Central memory CD8-positive, alpha-beta T cell (primary cell): Measurements from ENCODE around the gene MYH7.
"Not testable (repeated sequence)": the region's sequence is repeated elsewhere in the genome, so short reads cannot be mapped to it uniquely, and the experiment has no call there.

Experiments
- ATAC-seq: fragments of 150-1000 bp; cut with Tn5 transposase; replicated peaks from 2 replicates; pipeline ENCODE4 v1.10.0; 2022; ENCODE audit warnings: mild to moderate bottlenecking, moderate FRiP score, moderate number of reproducible peaks; ENCODE audit not compliant: poor library complexity, severe bottlenecking; ENCODE audit errors: extremely low read depth
- DNase-seq, 2 donors: peaks; one replicate each; pipeline ENCODE4 v3.0.0; 2021; ENCODE audit warnings: low spot score in 2 of 2
- H3K27ac Mint-ChIP-seq: one replicate; pipeline ENCODE4 v1.8.0; 2022; ENCODE audit warnings: low read depth, mild to moderate bottlenecking, moderate library complexity, mixed read lengths
- H3K27me3 Mint-ChIP-seq: one replicate; pipeline ENCODE4 v1.8.0; 2022; ENCODE audit warnings: mixed read lengths
- H3K36me3 Mint-ChIP-seq: one replicate; pipeline ENCODE4 v1.8.0; 2022; ENCODE audit warnings: mild to moderate bottlenecking, moderate library complexity, mixed read lengths; ENCODE audit not compliant: insufficient read depth
- H3K4me1 Mint-ChIP-seq: one replicate; pipeline ENCODE4 v1.8.0; 2022; ENCODE audit warnings: mixed read lengths
- H3K4me3 Mint-ChIP-seq: one replicate; pipeline ENCODE4 v1.8.0; 2022; ENCODE audit warnings: mild to moderate bottlenecking, moderate library complexity, mixed read lengths
- H3K9me3 Mint-ChIP-seq: one replicate; pipeline ENCODE4 v1.8.0; 2022; ENCODE audit warnings: mixed read lengths

MYH7 gene

DNA sequence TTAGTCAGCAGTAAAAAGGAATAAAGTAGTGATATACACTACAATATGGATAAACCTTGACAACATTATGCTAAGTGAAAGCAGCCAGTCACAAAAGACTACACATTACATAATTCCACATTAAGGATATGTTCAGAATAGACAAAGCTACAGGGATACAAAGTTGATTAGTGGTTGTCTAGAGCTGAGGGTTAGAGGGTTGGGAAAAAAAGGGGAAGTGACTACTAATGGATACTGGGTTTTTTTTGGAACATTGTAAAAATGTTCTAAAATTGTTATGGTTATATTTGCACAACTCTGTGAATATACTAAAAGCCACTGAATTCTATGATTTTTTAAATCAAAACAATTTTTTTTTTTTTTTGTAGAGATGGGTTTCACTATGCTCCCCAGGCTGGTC lies 29.2 kb upstream of the MYH7 start:
- H3K9me3 Mint-ChIP-seq: no peaks in the 10 kb centered on the region
- DNase-seq: no peak
- H3K27ac Mint-ChIP-seq: no peak overlapping the region
- no peak for ATAC-seq
- no peaks in the 10 kb centered on the region for H3K36me3 Mint-ChIP-seq
- H3K4me1 Mint-ChIP-seq: no peaks in the 10 kb centered on the region
- H3K27me3 Mint-ChIP-seq: peaks cover 7% of the 10 kb centered on the region
- H3K4me3 Mint-ChIP-seq: no peak overlapping the region

DNA sequence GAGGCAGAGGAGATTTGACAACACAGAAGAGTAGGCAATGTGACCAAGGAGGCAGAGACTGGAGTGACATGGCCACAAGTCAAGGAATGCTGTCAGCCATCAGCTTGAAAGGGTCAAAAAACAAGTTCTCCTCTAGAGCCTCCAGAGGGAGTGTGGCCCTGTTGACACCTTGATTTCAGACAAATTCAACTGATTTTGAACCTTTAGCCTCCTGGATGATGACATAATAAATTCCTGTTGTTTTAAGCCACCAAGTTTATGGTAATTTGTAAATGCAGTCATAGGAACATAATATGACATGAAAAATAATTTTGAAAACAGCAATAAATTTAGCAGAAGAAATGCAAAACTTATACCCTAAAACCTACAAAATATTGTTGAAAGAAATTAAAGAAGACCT lies 25.5 kb upstream of the MYH7 start:
- Mint-ChIP-seq H3K36me3 (no peaks in the 10 kb centered on the region), H3K27ac (no peak overlapping the region), H3K4me3 (no peak overlapping the region), H3K9me3 (no peaks in the 10 kb centered on the region), H3K4me1 (no peaks in the 10 kb centered on the region), H3K27me3 (peaks cover 27% of the 10 kb centered on the region)
- ATAC-seq (no peak), DNase-seq (no peak)

DNA sequence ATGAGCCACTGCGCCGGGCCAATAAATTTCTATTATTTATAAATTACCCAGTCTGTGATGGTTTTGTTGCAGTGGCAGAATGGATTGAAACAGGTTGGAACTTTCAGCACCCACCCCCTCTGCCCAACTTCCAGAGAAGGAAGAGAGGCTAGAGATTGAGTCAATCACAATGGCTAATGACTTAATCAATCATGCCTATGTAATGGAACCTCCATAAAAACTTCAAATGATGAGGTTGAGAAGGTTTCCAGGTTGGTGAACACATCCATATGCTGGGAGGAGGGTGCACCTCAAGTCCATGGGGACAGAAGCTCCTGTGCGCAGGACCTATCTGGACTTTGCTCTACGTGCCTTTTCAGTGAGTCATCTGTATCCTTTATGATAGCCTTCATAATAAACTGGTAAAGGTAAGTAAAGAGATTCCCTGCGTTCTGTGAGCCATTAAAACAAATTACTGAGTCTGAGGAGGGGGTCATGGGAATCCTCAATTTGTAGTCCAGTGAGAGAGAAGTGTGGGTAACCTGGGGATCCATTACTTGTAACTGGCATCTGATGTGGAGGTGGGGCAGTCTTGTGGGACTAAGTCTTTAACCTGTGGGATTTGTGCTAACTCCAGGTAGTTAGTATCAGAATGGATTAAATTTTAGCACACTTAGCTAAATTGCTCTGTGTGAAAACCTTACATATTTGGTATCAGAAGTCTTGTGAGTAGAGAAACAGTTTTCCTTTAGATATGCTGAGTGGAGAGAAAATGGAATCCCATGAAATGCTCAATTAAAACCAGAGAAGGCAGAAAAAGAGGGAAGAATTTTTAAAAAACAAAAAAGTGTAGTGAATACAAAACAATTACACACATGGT lies 22.4 kb upstream of the MYH7 start:
- ATAC-seq (no peak), DNase-seq (no peak)
- no peaks in the 10 kb centered on the region for H3K4me1 Mint-ChIP-seq
- no peak overlapping the region for H3K4me3 Mint-ChIP-seq
- H3K27me3 Mint-ChIP-seq: peaks cover 55% of the 10 kb centered on the region
- no peaks in the 10 kb centered on the region for H3K9me3 Mint-ChIP-seq
- H3K36me3 Mint-ChIP-seq: no peaks in the 10 kb centered on the region
- H3K27ac Mint-ChIP-seq: no peak overlapping the region

DNA sequence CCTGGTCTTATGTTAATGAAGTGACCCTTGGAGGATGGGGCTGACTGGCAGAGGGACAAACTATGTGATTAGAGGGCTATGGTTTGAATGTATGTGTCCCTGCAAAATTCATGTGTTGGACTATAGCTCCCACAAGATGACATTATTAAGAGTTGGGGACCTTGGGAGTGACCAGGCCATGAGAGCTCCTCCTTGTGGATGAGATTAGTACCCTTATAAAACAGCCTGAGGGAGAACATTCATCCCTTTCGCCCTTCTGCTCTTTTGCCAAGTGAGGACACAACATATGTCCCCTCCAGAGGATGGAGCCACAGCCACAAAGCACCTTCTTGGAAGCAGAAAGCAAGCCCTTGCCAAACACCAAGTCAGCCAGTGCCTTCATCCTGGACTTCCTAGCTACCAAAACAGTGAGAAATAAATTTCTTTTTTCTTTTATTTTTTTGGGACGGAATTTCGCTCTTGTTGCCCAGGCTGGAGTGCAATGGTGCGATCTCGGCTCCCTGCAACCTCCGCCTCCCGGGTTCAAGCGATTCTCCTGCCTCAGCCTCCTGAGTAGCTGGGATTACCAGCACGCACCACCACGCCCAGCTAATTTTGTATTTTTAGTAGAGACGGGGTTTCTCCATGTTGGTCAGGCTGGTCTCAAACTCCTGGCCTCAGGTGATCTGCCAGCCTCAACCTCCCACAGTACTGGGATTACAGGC lies 21.6 kb upstream of the MYH7 start:
- H3K9me3 Mint-ChIP-seq, DNase-seq, H3K4me1 Mint-ChIP-seq, H3K4me3 Mint-ChIP-seq, H3K36me3 Mint-ChIP-seq, H3K27ac Mint-ChIP-seq, ATAC-seq: not testable (repeated sequence)
- peaks cover 55% of the 10 kb centered on the region for H3K27me3 Mint-ChIP-seq

DNA sequence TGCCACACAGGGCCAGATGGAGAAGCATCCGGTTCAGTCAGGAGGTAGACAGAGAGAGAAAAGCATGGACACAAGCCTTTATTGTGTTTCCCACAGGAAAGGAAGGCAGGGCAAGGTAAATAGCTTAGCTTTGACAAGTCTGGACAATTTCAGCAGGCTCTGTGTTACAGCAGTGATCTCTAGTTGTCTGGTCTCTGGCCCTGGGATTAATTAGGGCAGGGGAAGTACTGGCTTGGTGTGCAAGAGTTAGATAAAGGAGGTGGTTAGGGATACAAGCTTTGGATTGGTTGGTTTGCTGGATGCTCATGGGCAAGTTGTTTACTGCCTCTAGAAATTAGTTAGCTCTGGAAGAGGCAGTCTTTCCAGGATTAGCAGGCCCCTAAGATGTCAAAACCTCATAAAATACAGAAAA lies 19.0 kb upstream of the MYH7 start:
- no peak overlapping the region for H3K4me3 Mint-ChIP-seq
- H3K27me3 Mint-ChIP-seq: peaks cover 62% of the 10 kb centered on the region
- DNase-seq: no peak
- H3K27ac Mint-ChIP-seq: no peak overlapping the region
- H3K36me3 Mint-ChIP-seq: no peaks in the 10 kb centered on the region
- no peak for ATAC-seq
- H3K4me1 Mint-ChIP-seq: no peaks in the 10 kb centered on the region
- no peaks in the 10 kb centered on the region for H3K9me3 Mint-ChIP-seq

DNA sequence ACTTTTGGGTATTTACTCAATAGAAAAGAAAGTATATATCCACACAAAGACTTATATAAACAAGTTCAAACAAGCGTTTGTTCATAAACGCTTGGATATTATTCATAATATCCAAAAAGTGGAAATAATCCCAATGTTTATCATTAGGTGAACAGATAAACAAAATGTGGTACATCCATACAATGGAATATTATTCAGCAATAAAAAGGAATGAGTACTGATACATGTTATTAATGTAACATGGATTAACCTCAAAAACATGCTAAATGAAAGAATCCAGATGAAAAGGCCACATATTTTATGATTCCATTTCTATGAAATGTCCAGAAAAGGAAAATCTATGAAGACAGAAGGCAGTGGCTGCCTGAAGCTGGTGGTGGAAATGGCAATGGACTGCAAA lies 16.8 kb upstream of the MYH7 start:
- Mint-ChIP-seq H3K4me3 (no peak overlapping the region), H3K27ac (no peak overlapping the region), H3K27me3 (peaks cover 55% of the 10 kb centered on the region), H3K36me3 (no peaks in the 10 kb centered on the region), H3K4me1 (no peaks in the 10 kb centered on the region), H3K9me3 (no peaks in the 10 kb centered on the region)
- no peak for DNase-seq
- ATAC-seq: no peak

DNA sequence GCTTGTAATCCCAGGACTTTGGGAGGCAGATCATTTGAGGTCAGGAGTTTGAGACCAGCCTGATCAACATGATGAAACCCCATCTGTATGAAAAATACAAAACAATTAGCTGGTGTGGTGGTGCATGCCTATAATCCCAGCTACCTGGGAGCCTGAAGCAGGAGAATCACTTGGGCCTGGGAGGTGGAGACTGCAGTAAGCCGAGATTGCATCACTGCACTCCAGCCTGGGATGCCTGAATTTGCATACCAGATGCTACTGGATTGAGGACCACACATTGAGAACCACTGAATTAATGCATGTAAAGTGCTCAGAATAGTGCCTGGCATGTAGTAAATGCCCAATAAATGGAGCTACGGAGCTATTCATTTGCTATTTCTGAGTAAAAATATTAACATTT lies 14.9 kb upstream of the MYH7 start:
- Mint-ChIP-seq H3K4me3 (no peak overlapping the region), H3K27me3 (peaks cover 49% of the 10 kb centered on the region), H3K9me3 (no peaks in the 10 kb centered on the region), H3K36me3 (no peaks in the 10 kb centered on the region), H3K4me1 (no peaks in the 10 kb centered on the region), H3K27ac (no peak overlapping the region)
- no peak for DNase-seq
- ATAC-seq: no peak

DNA sequence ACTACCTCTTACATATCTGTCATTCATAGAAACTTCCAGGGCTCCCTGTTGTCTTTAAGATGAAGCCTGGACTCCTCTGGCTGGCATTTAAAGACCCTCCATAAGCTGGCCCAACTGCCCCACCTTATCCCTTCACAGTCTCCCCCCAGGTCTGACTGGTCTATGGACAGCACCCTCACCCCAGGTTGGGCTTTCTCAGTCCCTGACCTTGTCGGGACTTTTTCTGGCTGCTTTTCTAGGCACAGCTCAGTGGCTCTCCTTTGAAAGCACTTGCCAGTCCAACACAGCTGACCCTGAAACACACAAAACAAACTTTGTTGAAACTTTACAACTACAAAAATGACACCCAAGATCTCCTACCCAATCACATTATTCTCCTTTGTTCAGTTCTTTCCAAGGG lies 13.9 kb upstream of the MYH7 start:
- Mint-ChIP-seq H3K4me3 (no peak overlapping the region), H3K9me3 (no peaks in the 10 kb centered on the region), H3K4me1 (no peaks in the 10 kb centered on the region), H3K36me3 (no peaks in the 10 kb centered on the region), H3K27me3 (peaks cover 38% of the 10 kb centered on the region), H3K27ac (no peak overlapping the region)
- no peak for ATAC-seq
- no peak for DNase-seq

DNA sequence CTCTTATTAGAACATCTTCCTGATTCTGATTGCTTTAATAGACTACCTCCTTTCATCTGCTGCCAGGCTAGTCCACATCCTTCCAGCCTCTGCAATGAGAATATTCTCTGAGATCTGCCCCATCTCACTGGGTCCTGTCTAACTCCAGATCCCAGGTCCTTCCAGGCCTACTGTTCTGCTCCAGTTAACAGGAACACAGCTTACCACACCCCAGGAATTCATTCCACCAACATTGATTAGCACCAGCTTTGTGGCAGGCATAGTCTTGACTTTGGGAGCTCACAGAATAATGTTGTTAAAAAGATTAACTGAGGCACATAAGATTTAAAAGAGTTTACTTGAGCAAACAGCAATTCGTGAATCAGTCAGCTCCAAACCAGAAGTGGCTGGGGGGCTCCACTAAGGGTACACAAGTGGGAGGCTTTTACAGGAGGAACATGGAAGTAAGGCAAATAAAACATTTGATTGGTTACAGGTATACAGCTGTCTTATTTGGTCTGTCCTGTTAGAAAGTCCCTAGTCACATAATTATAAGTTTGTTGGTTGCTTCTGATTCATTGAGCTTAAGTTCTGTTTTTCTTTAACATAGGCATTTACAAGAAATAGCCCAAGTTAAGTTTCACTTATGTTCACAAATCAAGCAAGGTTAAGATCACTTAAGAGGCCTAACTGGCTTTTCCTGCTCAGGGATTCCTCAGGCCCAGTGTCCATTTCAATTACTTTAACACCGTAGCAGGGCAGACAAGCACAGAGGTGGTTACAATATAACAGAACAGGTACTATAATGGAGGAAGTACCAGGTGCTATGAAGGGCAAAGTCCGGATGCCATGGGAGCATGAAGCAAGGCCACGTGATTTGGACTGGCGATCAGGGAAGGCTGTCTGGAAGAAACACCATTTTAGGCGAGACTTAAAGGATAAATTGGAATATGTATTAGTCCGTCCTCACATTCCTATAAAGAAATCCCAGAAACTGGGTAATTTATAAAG lies 12.2 kb upstream of the MYH7 start:
- Mint-ChIP-seq H3K36me3 (no peaks in the 10 kb centered on the region), H3K9me3 (no peaks in the 10 kb centered on the region), H3K27me3 (peaks cover 33% of the 10 kb centered on the region), H3K4me1 (no peaks in the 10 kb centered on the region), H3K4me3 (no peak overlapping the region), H3K27ac (no peak overlapping the region)
- DNase-seq (no peak), ATAC-seq (no peak)

DNA sequence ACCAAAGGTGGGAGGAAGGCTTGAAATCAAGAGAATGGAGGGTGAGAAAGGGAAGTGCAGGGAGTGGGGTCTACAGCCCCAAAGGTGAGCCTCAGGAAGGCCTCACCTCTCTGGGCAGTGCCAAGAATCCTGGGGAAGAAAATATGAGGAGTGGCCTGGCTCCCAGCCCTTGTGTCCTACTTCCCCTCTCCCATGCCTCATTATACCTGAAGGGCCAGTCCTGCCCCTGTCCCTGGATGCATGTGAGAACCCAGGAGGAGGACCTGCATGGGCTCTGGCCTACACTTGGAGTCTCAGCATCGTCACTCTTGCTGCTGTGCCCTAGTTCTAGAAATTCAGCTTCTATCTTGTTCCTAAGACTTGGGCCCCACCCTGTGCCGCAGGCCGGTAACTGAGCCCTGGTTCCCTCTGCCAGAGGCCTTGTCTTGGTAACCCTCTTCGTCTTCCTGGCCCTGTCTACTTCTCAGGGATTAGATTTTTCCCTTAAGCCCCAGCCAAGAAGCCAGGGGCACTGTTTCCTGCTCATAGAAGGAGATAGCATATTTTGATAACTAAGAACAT lies 10.9 kb upstream of the MYH7 start:
- Mint-ChIP-seq H3K36me3 (peaks cover 3% of the 10 kb centered on the region), H3K9me3 (no peaks in the 10 kb centered on the region), H3K27me3 (peaks cover 40% of the 10 kb centered on the region), H3K4me3 (no peak overlapping the region), H3K27ac (no peak overlapping the region), H3K4me1 (no peaks in the 10 kb centered on the region)
- DNase-seq (no peak), ATAC-seq (no peak)

DNA sequence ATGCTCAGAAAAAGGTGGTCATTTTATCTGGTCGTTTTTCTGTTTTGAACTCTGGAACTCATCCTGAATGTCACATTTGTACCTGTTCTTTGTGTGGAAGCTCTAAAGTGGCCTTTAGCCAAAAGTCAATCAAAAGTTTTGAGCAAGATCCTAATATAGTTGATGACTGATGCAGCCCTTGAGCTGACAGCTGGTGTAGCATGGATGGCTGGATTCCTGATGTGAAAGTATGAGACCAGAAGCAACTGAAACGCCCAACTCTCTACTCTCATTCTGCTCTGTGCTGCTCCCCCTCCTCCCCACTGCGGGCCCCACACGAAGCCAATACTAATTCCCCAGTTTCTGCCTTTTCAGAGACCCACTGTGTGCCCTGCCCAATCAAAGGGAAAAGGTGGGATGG lies 10.3 kb upstream of the MYH7 start:
- peaks cover 34% of the 10 kb centered on the region for H3K27me3 Mint-ChIP-seq
- H3K4me1 Mint-ChIP-seq: no peaks in the 10 kb centered on the region
- no peak for DNase-seq
- H3K9me3 Mint-ChIP-seq: no peaks in the 10 kb centered on the region
- no peak overlapping the region for H3K4me3 Mint-ChIP-seq
- no peak for ATAC-seq
- H3K27ac Mint-ChIP-seq: no peak overlapping the region
- peaks cover 3% of the 10 kb centered on the region for H3K36me3 Mint-ChIP-seq

DNA sequence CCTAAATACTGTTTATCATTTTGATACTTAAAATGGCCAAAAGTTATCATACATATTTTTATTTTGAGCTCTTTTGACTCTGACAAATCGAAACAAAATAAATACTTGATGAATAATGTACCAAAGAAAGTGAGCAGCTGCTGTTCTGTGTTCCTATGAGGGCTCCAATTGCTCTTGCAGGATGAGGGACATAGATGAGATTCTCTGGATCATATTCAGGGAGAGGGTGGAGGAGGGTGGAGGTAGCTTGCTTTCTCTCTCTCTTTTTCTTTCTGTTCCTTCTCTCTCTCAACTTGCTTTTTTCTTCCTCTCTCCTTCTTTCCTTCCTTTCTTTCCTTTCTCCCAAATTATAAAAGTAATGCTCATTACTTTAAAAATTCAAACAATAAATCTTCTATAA lies 8.9 kb upstream of the MYH7 start:
- ATAC-seq (no peak), DNase-seq (no peak)
- Mint-ChIP-seq H3K4me3 (no peak overlapping the region), H3K9me3 (no peaks in the 10 kb centered on the region), H3K4me1 (no peaks in the 10 kb centered on the region), H3K27me3 (peaks cover 33% of the 10 kb centered on the region), H3K36me3 (peaks cover 3% of the 10 kb centered on the region), H3K27ac (peak overlapping the region; percentile 12)
